GM10266 (cell line): ENCODE data around the gene ADGRF1.

ENCODE experiments used
- DNase-seq: peaks from one replicate; pipeline ENCODE4 v3.0.0; 2012; ENCODE audit errors: extremely low spot score
- CTCF ChIP-seq: IDR thresholded peaks from 2 replicates; pipeline ENCODE4 v1.5.1; 2012; ENCODE audit warnings: mild to moderate bottlenecking, low read depth; ENCODE audit not compliant: control insufficient read depth, insufficient read depth; ENCODE audit errors: missing control alignments

Gene ADGRF1

GRCh38 chr6:46956409-46956808 is 85.7 kb downstream of the ADGRF1 start:
- TF ChIP-seq CTCF, result no peak
- DNase-seq, result no peak

GRCh38 chr6:46954837-46955451 is 87.2 kb downstream of the ADGRF1 start:
- no peak for DNase-seq
- TF ChIP-seq CTCF, result no peak

- no peak for DNase-seq
- TF ChIP-seq CTCF, result no peak
These were observed 88.2 kb downstream of the ADGRF1 start for GRCh38 chr6:46953921-46954320.

- no peak for TF ChIP-seq CTCF
- DNase-seq, result no peak
These were observed 92.4 kb downstream of the ADGRF1 start for GRCh38 chr6:46949632-46950280.

- TF ChIP-seq CTCF, result no peak
- DNase-seq, result no peak
These were observed 93.4 kb downstream of the ADGRF1 start for GRCh38 chr6:46948699-46949098.
